GM23338 (cell line): Measurements from ENCODE around the gene THSD4.

Experiments used
- CTCF ChIP-seq, 2 experiments: fragments of 200-600 bp in 1 of 2; sonication (generic) in 1 of 2; conservative IDR thresholded peaks; 2 replicates each; pipeline versions ENCODE4 v1.5.1 to v1.6.1; 2016 to 2017; ENCODE audit warnings: antibody characterized with exemption in 2 of 2, low read depth in 2 of 2, mild to moderate bottlenecking in 2 of 2, moderate library complexity in 1 of 2
- ETS1 ChIP-seq: IDR thresholded peaks from 2 replicates; pipeline ENCODE4 v1.6.1; 2016; ENCODE audit warnings: antibody characterized with exemption
- EZH2phosphoT487 ChIP-seq: fragments of 200-600 bp; sonication (generic); IDR thresholded peaks from one replicate; pipeline ENCODE4 v1.8.1; 2018; ENCODE audit warnings: antibody characterized with exemption; ENCODE audit not compliant: unreplicated experiment

- TF ChIP-seq CTCF (conservative IDR thresholded peaks at IDR 0.05; ENCODE audit: low read depth in 2 of 2) (no peak), EZH2phosphoT487 (no peak), ETS1 (no peak)
Observed at GRCh38 chr15:71512682-71513006, 397.4 kb downstream of the THSD4 start.
